HepG2 (cell line): ENCODE measurements around the gene CFAP90.

ENCODE experiments used
- KAT8 ChIP-seq: IDR thresholded peaks from 2 replicates; pipeline ENCODE4 v1.6.1; 2016; ENCODE audit warnings: missing genetic modification reagents, missing compliant biosample characterization
- MAFK ChIP-seq, 2 experiments: IDR thresholded peaks in 1 of 2; conservative IDR thresholded peaks in 1 of 2; 2 replicates each; pipeline ENCODE4 v1.6.1; 2011; ENCODE audit warnings: improper control_type of control experiment in 2 of 2, low read length in 2 of 2
- NCOA5 ChIP-seq: sonication (generic); formaldehyde crosslinking; IDR thresholded peaks from 2 replicates; pipeline ENCODE4 v1.4.0; 2020; ENCODE audit warnings: missing genetic modification reagents
- SALL1 ChIP-seq: sonication (generic); formaldehyde crosslinking; IDR thresholded peaks from 2 replicates; pipeline ENCODE4 v1.8.0; 2022; ENCODE audit warnings: mild to moderate bottlenecking, missing genetic modification reagents
- YY1 ChIP-seq: IDR thresholded peaks from 2 replicates; pipeline ENCODE4 v1.6.1; 2011; ENCODE audit warnings: low read length, low read depth, moderate library complexity, mild to moderate bottlenecking; ENCODE audit not compliant: insufficient read depth, insufficient replicate concordance
- ZBTB3 ChIP-seq: sonication (generic); formaldehyde crosslinking; IDR thresholded peaks from 2 replicates; pipeline ENCODE4 v1.4.0; 2020; ENCODE audit warnings: low read depth, mild to moderate bottlenecking, moderate library complexity, missing genetic modification reagents, borderline replicate concordance
- ZNF253 ChIP-seq: sonication (generic); formaldehyde crosslinking; IDR thresholded peaks from 2 replicates; pipeline ENCODE4 v1.8.0; 2022; ENCODE audit warnings: mild to moderate bottlenecking, missing genetic modification reagents, borderline replicate concordance
- ZNF589 ChIP-seq: sonication (generic); formaldehyde crosslinking; conservative IDR thresholded peaks from 2 replicates; pipeline ENCODE4 v1.8.0; 2022; ENCODE audit warnings: mild to moderate bottlenecking, moderate library complexity, missing genetic modification reagents
- TF ChIP-seq, protein P1 (sequence below): sonication (generic); formaldehyde crosslinking; IDR thresholded peaks from 2 replicates; pipeline ENCODE4 v1.5.1; 2020; ENCODE audit warnings: mild to moderate bottlenecking, missing genetic modification reagents
- TF ChIP-seq, protein P2 (sequence below), 2 experiments: sonication (generic) in 1 of 2; formaldehyde crosslinking in 1 of 2; IDR thresholded peaks; 2 replicates each; pipeline versions ENCODE4 v1.5.1 to v1.6.1; 2011 to 2020; ENCODE audit warnings: borderline replicate concordance in 1 of 2, low read depth in 1 of 2, low read length in 1 of 2, mild to moderate bottlenecking in 1 of 2, missing genetic modification reagents in 1 of 2, moderate library complexity in 1 of 2

GRCh38 chr5:7850395-7851239 is at the start of gene CFAP90:
- TF ChIP-seq YY1 = no peak
- TF ChIP-seq ZNF589 = no peak
- TF ChIP-seq NCOA5 (CRISPR knock-in tag) = no peak
- TF ChIP-seq MAFK (conservative IDR thresholded peaks at IDR 0.05 in 1 of 2, IDR thresholded peaks at IDR 0.05 in 1 of 2; ENCODE audit: low read length in 2 of 2) = no peak
- no peak for TF ChIP-seq KAT8
- TF ChIP-seq, protein P1, sequence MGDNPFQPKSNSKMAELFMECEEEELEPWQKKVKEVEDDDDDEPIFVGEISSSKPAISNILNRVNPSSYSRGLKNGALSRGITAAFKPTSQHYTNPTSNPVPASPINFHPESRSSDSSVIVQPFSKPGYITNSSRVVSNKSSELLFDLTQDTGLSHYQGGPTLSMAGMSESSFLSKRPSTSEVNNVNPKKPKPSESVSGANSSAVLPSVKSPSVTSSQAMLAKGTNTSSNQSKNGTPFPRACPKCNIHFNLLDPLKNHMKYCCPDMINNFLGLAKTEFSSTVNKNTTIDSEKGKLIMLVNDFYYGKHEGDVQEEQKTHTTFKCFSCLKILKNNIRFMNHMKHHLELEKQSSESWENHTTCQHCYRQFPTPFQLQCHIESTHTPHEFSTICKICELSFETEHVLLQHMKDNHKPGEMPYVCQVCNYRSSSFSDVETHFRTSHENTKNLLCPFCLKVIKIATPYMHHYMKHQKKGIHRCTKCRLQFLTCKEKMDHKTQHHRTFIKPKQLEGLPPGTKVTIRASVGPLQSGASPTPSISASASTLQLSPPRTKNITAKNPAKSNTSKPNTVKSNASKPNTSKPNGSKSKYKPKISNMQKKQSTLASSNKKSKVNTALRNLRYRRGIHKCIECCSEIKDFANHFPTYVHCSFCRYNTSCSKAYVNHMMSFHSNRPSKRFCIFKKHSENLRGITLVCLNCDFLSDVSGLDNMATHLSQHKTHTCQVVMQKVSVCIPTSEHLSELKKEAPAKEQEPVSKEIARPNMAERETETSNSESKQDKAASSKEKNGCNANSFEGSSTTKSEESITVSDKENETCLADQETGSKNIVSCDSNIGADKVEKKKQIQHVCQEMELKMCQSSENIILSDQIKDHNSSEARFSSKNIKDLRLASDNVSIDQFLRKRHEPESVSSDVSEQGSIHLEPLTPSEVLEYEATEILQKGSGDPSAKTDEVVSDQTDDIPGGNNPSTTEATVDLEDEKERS = no peak
- TF ChIP-seq, protein P2, sequence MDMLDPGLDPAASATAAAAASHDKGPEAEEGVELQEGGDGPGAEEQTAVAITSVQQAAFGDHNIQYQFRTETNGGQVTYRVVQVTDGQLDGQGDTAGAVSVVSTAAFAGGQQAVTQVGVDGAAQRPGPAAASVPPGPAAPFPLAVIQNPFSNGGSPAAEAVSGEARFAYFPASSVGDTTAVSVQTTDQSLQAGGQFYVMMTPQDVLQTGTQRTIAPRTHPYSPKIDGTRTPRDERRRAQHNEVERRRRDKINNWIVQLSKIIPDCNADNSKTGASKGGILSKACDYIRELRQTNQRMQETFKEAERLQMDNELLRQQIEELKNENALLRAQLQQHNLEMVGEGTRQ (IDR thresholded peaks at IDR 0.05; ENCODE audit: low read depth, low read length) = no peak
- TF ChIP-seq, protein P2 (CRISPR knock-in tag; IDR thresholded peaks at IDR 0.05; ENCODE audit: borderline replicate concordance) = no peak
- TF ChIP-seq ZNF253 (CRISPR knock-in tag) = no peak
- no peak for TF ChIP-seq ZBTB3 (CRISPR knock-in tag)
- TF ChIP-seq SALL1 (CRISPR knock-in tag) = peak; percentile 41; the same call in 1 of the 2 replicates
